ENCODE data around the gene RDH11. TPM values are rescaled to one million over a fixed set of nuclear protein-coding genes. Genes with fewer than 3 reads are reported as not detected.

RDH11 gene
- total RNA-seq, 1 donor from 2014 or later, result 78.4 TPM

GRCh38 chr14:67697006-67697405 lies 1.4 kb upstream of the RDH11 start:
- no peaks in the 10 kb centered on the region for H3K9me3 Mint-ChIP-seq
- intact Hi-C loops (cut with micrococcal nuclease), result loop anchor here (5.0 to 10.0 kb wide), 2 partner anchors 120 to 518 kb away; partner anchors contain the start of genes RAD51B and ZFYVE26
- no peak for DNase-seq (ENCODE audit: low spot score)
- H3K36me3 Mint-ChIP-seq (ENCODE audit: low read depth), result peaks cover 17% of the 10 kb centered on the region
- no peak overlapping the region for H3K4me3 Mint-ChIP-seq (ENCODE audit: low read depth)
- no peak overlapping the region for H3K27ac Mint-ChIP-seq
- H3K27me3 Mint-ChIP-seq (ENCODE audit: low read depth), result no peaks in the 10 kb centered on the region
- H3K4me1 Mint-ChIP-seq (ENCODE audit: low read depth), result peaks cover 30% of the 10 kb centered on the region

- intact Hi-C loops (cut with micrococcal nuclease), result loop anchor here (1.0 to 10.0 kb wide), 6 partner anchors 15 to 520 kb away; partner anchors contain the start of genes ARG2, EIF2S1, RAD51B and VTI1B
- Mint-ChIP-seq H3K27me3 (ENCODE audit: low read depth) (no peaks in the 10 kb centered on the region), H3K27ac (peak overlapping the region; percentile 97), H3K4me1 (ENCODE audit: low read depth) (peaks cover 35% of the 10 kb centered on the region), H3K9me3 (no peaks in the 10 kb centered on the region), H3K4me3 (ENCODE audit: low read depth) (peak overlapping the region; percentile 95), H3K36me3 (ENCODE audit: low read depth) (peaks cover 38% of the 10 kb centered on the region)
- DNase-seq (ENCODE audit: low spot score), result peak; percentile 74
Observed at GRCh38 chr14:67694791-67695393, 672 bp downstream of the RDH11 start.

- H3K4me1 Mint-ChIP-seq (ENCODE audit: low read depth), result peaks cover 36% of the 10 kb centered on the region
- no peaks in the 10 kb centered on the region for H3K27me3 Mint-ChIP-seq (ENCODE audit: low read depth)
- H3K36me3 Mint-ChIP-seq (ENCODE audit: low read depth), result peaks cover 83% of the 10 kb centered on the region
- intact Hi-C loops (cut with micrococcal nuclease), result loop anchor here (10.0 kb wide), 1 partner anchor 525 kb away; no protein-coding TSS in a partner anchor
- peak overlapping the region; percentile 7 for H3K27ac Mint-ChIP-seq
- no peak overlapping the region for H3K4me3 Mint-ChIP-seq (ENCODE audit: low read depth)
- no peak for DNase-seq (ENCODE audit: low spot score)
- H3K9me3 Mint-ChIP-seq, result no peaks in the 10 kb centered on the region
Observed at GRCh38 chr14:67690011-67690410, 5.6 kb downstream of the RDH11 start.

DNA sequence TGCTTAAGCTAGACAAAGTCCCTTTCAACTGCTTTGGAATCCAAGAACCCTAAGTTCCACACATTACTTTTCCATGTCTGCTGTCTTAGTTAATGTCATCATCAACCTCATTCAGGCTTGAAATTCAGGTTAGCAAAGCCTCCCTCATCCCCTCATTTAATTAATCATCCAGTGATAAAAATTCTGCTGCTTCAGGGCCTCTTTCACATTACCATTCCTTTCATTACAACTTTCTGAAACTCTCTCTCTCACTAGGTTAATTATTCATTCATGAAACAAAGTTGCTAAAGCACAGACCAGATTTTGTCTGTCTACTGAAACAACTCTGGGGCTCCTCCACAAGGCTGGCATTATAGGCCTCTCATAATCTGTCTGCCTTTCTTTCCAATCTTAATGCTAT lies 11.7 kb downstream of the RDH11 start:
- no peaks in the 10 kb centered on the region for H3K9me3 Mint-ChIP-seq
- peak overlapping the region; percentile 15 for H3K27ac Mint-ChIP-seq
- intact Hi-C loops (cut with micrococcal nuclease), result loop anchor here (5.0 kb wide), 1 partner anchor 322 kb away; the partner anchor contains the start of gene EIF2S1

DNA sequence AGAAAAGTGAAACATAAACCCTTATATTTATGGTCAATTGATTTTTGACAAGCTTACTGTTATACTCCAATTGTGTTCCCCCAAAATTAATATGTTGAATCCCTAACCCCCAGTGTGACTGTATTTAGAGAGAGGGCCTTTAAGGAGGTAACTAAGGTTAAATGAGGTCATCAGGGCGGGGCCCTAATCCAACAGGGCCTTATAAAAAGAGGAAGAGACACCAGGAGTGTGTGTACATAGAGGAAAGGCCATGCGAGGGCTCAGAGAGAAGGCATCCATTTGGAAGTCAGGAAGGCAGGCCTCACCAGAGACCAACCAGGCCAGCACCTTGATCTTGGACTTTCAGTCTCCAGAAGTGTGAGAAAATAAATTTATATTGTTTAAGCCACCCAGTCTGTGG lies 14.6 kb downstream of the RDH11 start:
- DNase-seq (ENCODE audit: low spot score), result no peak
- intact Hi-C loops (cut with micrococcal nuclease), result loop anchor here (1.0 to 5.0 kb wide), 3 partner anchors 14 to 319 kb away; partner anchors contain the start of genes EIF2S1 and RDH11
- H3K27me3 Mint-ChIP-seq (ENCODE audit: low read depth), result no peaks in the 10 kb centered on the region
- H3K9me3 Mint-ChIP-seq, result no peaks in the 10 kb centered on the region
- no peak overlapping the region for H3K4me3 Mint-ChIP-seq (ENCODE audit: low read depth)
- H3K36me3 Mint-ChIP-seq (ENCODE audit: low read depth), result peaks cover 88% of the 10 kb centered on the region
- H3K4me1 Mint-ChIP-seq (ENCODE audit: low read depth), result peaks cover 47% of the 10 kb centered on the region
- H3K27ac Mint-ChIP-seq, result peak overlapping the region; percentile 83

More for the DNA sequence above, 11.7 kb downstream of the RDH11 start:
- H3K4me1 Mint-ChIP-seq (ENCODE audit: low read depth), result peaks cover 44% of the 10 kb centered on the region
- no peaks in the 10 kb centered on the region for H3K27me3 Mint-ChIP-seq (ENCODE audit: low read depth)
- no peak for DNase-seq (ENCODE audit: low spot score)
- H3K4me3 Mint-ChIP-seq (ENCODE audit: low read depth), result no peak overlapping the region
- peaks cover 88% of the 10 kb centered on the region for H3K36me3 Mint-ChIP-seq (ENCODE audit: low read depth)

DNA sequence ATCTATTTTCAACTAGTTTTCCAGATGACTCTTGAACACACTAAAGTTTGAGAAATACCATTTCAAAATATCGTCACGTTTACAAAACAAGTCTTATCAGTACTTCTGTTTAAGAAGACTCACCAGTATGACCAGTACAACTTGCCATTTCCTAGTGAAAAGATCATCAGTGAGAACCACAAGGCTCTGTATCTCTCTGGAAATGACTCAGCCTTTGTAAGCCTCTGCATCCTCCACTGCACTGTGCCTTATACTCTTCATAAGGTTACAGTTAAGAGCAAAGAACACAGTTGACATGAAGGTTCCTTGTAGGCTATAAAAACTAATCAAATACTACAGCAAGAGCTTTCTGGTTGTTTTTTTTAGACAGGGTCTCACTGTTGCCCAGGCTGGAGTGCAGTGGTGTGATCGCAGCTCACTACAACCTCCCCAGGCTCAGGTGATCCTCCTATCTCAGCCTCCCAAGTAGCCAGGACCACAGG lies 15.4 kb downstream of the RDH11 start:
- DNase-seq (ENCODE audit: low spot score), result peak; percentile 34
- peaks cover 83% of the 10 kb centered on the region for H3K36me3 Mint-ChIP-seq (ENCODE audit: low read depth)
- H3K4me3 Mint-ChIP-seq (ENCODE audit: low read depth), result peak overlapping the region; percentile 7
- intact Hi-C loops (cut with micrococcal nuclease), result loop anchor here (1.0 to 5.0 kb wide), 3 partner anchors 15 to 318 kb away; partner anchors contain the start of genes EIF2S1 and RDH11
- no peaks in the 10 kb centered on the region for H3K9me3 Mint-ChIP-seq
- H3K4me1 Mint-ChIP-seq (ENCODE audit: low read depth), result peaks cover 45% of the 10 kb centered on the region
- peak overlapping the region; percentile 83 for H3K27ac Mint-ChIP-seq
- H3K27me3 Mint-ChIP-seq (ENCODE audit: low read depth), result no peaks in the 10 kb centered on the region

DNA sequence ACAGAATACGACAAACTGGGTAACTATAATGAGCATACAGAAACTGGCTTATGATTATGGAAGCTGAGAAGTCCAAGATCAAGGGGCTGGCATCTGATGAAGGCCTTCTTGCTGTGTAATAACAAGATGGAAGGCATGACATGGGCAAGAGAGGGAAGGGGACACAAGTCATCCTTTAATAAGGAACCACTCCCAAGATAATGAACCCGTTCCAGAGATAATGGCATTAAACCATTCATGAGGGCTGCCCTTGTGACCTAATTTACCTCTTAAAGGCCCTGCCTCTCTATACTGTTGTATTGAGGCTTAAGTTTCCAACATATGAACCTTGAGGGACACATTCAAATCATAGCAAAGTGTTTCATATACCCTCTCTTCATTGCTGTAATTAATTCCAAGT lies 16.6 kb downstream of the RDH11 start:
- Mint-ChIP-seq H3K4me1 (ENCODE audit: low read depth) (peaks cover 43% of the 10 kb centered on the region), H3K27me3 (ENCODE audit: low read depth) (no peaks in the 10 kb centered on the region), H3K36me3 (ENCODE audit: low read depth) (peaks cover 72% of the 10 kb centered on the region), H3K27ac (no peak overlapping the region), H3K4me3 (ENCODE audit: low read depth) (no peak overlapping the region), H3K9me3 (no peaks in the 10 kb centered on the region)
- DNase-seq (ENCODE audit: low spot score), result no peak
- intact Hi-C loops (cut with micrococcal nuclease), result no loop called here

DNA sequence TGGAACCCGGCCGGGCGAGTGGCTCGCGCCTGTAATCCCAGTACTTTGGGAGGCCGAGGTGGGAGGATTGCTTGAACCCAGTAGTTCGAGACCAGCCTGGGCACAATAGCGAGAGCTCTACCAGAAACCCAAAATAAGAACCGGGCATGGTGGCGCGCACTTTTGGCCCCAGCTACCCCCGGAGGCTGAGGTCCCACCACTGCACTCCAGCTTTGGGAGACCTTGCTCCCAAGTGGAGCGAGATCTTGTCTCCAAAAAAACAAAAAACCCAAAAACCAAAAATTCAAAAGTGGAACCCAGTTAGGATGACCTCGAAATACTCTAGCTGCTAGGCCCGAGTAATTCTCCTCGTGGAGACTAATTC lies 20.4 kb downstream of the RDH11 start:
- intact Hi-C loops (cut with micrococcal nuclease), result no loop called here
- DNase-seq (ENCODE audit: low spot score), result no peak
- no peaks in the 10 kb centered on the region for H3K27me3 Mint-ChIP-seq (ENCODE audit: low read depth)
- peak overlapping the region; percentile 86 for H3K27ac Mint-ChIP-seq
- peak overlapping the region; percentile 86 for H3K4me3 Mint-ChIP-seq (ENCODE audit: low read depth)
- peaks cover 40% of the 10 kb centered on the region for H3K36me3 Mint-ChIP-seq (ENCODE audit: low read depth)
- H3K9me3 Mint-ChIP-seq, result no peaks in the 10 kb centered on the region
- H3K4me1 Mint-ChIP-seq (ENCODE audit: low read depth), result peaks cover 28% of the 10 kb centered on the region

DNA sequence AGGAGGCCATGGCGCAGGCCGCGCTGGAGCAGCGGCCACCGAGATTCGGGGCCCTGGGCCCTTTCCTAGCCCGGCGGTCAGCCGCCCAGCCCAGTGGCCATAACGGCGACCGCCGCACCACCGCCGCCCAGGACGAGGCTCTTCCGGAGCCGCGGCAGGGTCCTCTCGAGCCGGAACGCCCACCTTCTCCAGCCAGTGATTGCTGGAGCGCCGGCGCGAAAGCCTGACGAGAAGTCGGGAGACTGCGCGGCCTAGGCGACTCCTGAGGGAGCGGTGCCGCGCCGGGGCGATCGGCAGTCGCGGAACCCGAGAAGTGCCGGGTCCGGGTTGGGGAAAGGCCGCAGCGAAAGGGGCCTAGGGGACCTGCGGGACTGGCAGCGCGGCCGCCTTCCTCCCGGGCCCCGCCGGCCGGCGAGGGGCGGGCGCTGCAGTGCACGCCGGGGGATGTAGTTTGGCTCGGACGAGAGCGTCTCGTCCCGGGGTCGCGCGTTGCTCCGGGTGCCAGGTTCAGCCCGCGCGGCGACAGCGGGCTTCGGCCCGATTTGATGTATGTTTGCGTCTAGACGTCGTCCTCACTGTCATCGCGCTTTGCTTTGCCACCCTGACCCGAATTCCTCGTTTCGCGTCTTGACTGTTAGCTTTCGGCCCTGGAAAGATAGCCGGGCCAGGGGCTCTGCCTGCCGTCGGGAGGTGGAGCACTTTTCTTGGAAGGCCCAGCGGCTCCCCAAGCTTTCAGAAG lies 20.9 kb downstream of the RDH11 start, which contains the start of gene VTI1B:
TSS of gene VTI1B (minus strand) at position 153 of the 739 bp plus-strand sequence. CDS start at position 10, 143 bp downstream.
- Mint-ChIP-seq H3K36me3 (ENCODE audit: low read depth) (peaks cover 34% of the 10 kb centered on the region), H3K27me3 (ENCODE audit: low read depth) (no peaks in the 10 kb centered on the region), H3K4me3 (ENCODE audit: low read depth) (peak within 1 kb of the TSS; percentile 86), H3K4me1 (ENCODE audit: low read depth) (peaks cover 22% of the 10 kb centered on the region), H3K27ac (peak within 1 kb of the TSS; percentile 86), H3K9me3 (no peaks in the 10 kb centered on the region)
- DNase-seq (ENCODE audit: low spot score), result peak; percentile 70
- intact Hi-C loops (cut with micrococcal nuclease), result loop anchor here (1.0 kb wide), 1 partner anchor 21 kb away; the partner anchor contains the start of gene RDH11

GRCh38 chr14:67674139-67674479 lies 21.5 kb downstream of the RDH11 start:
- DNase-seq (ENCODE audit: low spot score), result peak; percentile 49
- Mint-ChIP-seq H3K4me3 (ENCODE audit: low read depth) (peak overlapping the region; percentile 86), H3K36me3 (ENCODE audit: low read depth) (peaks cover 33% of the 10 kb centered on the region), H3K9me3 (no peaks in the 10 kb centered on the region), H3K27me3 (ENCODE audit: low read depth) (no peaks in the 10 kb centered on the region), H3K27ac (peak overlapping the region; percentile 51), H3K4me1 (ENCODE audit: low read depth) (peaks cover 22% of the 10 kb centered on the region)
- intact Hi-C loops (cut with micrococcal nuclease), result loop anchor here (1.0 kb wide), 1 partner anchor 21 kb away; the partner anchor contains the start of gene RDH11

- Mint-ChIP-seq H3K4me1 (ENCODE audit: low read depth) (peaks cover 26% of the 10 kb centered on the region), H3K27ac (no peak overlapping the region), H3K9me3 (no peaks in the 10 kb centered on the region), H3K4me3 (ENCODE audit: low read depth) (peak overlapping the region; percentile 86), H3K36me3 (ENCODE audit: low read depth) (peaks cover 28% of the 10 kb centered on the region), H3K27me3 (ENCODE audit: low read depth) (no peaks in the 10 kb centered on the region)
- intact Hi-C loops (cut with micrococcal nuclease), result no loop called here
- DNase-seq (ENCODE audit: low spot score), result no peak
Observed at GRCh38 chr14:67673451-67673850, 22.1 kb downstream of the RDH11 start.

DNA sequence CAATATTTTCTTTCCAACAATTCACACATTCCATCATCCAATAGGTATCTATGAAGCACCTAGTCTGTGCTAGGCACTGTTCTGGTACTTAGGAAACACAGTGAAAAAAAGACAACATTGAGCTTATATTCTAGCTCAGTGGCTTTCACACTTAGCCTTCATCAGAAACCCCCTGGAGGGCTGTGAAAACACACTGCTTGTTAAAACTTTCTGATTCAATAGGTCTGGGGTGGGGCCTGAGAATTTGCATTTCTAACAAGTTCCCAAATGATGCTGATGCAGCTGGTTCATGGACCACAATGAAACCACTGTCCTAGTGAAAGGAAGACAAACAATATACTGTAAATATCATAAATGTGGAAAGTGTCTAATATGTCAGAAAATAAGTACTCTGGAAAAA lies 27.0 kb downstream of the RDH11 start:
- intact Hi-C loops (cut with micrococcal nuclease), result no loop called here
- Mint-ChIP-seq H3K27me3 (ENCODE audit: low read depth) (no peaks in the 10 kb centered on the region), H3K4me1 (ENCODE audit: low read depth) (peaks cover 36% of the 10 kb centered on the region), H3K9me3 (no peaks in the 10 kb centered on the region), H3K4me3 (ENCODE audit: low read depth) (no peak overlapping the region), H3K27ac (no peak overlapping the region), H3K36me3 (ENCODE audit: low read depth) (peaks cover 14% of the 10 kb centered on the region)
- no peak for DNase-seq (ENCODE audit: low spot score)
